ENCODE measurements around the gene PRKCI.

Gene PRKCI

GRCh38 chr3:170221924-170222646 is at the start of gene PRKCI:
TSS of gene PRKCI (plus strand) at chr3:170222424. CDS start at chr3:170222670, 246 bp downstream.
- peaks cover 3% of the 10 kb centered on the region for H3K79me2 ChIP-seq
- H3K36me3 ChIP-seq (ENCODE audit: control insufficient read depth, insufficient read depth, low read length): no peaks in the 10 kb centered on the region
- H2AFZ ChIP-seq: peak within 1 kb of the TSS; percentile 87
- TF ChIP-seq CTCF (IDR thresholded peaks at IDR 0.05): no peak
- peak within 1 kb of the TSS; percentile 80 for H3K4me2 ChIP-seq (ENCODE audit: low read length)
- peak within 1 kb of the TSS; percentile 95 for H3K27ac ChIP-seq
- no peaks in the 10 kb centered on the region for H3K27me3 ChIP-seq (ENCODE audit: control insufficient read depth, insufficient read depth, low read length)
- H3K9ac ChIP-seq: peak within 1 kb of the TSS; percentile 94
- peaks cover 3% of the 10 kb centered on the region for H3K4me1 ChIP-seq
- peak within 1 kb of the TSS; percentile 85 for H3K4me3 ChIP-seq (ENCODE audit: low read depth, low read length)
- no peaks in the 10 kb centered on the region for H3K9me3 ChIP-seq (ENCODE audit: control insufficient read depth, low read length)

- H3K9ac ChIP-seq: no peak overlapping the region
These were observed 43.6 kb upstream of the PRKCI start for GRCh38 chr3:170178651-170179050.

GRCh38 chr3:170179432-170179831 is 42.8 kb upstream of the PRKCI start:
- peak overlapping the region; percentile 99 for H3K4me3 ChIP-seq (ENCODE audit: low read depth, low read length)
- no peaks in the 10 kb centered on the region for H3K9me3 ChIP-seq (ENCODE audit: control insufficient read depth, low read length)
- H3K4me2 ChIP-seq (ENCODE audit: low read length): peak overlapping the region; percentile 57
- H3K27ac ChIP-seq: no peak overlapping the region
- no peak overlapping the region for H2AFZ ChIP-seq
- H3K9ac ChIP-seq: no peak overlapping the region
- no peaks in the 10 kb centered on the region for H3K36me3 ChIP-seq (ENCODE audit: control insufficient read depth, insufficient read depth, low read length)
- H3K79me2 ChIP-seq: peaks cover 52% of the 10 kb centered on the region
- H3K27me3 ChIP-seq (ENCODE audit: control insufficient read depth, insufficient read depth, low read length): no peaks in the 10 kb centered on the region
- TF ChIP-seq CTCF (IDR thresholded peaks at IDR 0.05): no peak
- no peaks in the 10 kb centered on the region for H3K4me1 ChIP-seq

More at GRCh38 chr3:170178651-170179050, 43.6 kb upstream of the PRKCI start:
- H3K36me3 ChIP-seq (ENCODE audit: control insufficient read depth, insufficient read depth, low read length): no peaks in the 10 kb centered on the region
- peak overlapping the region; percentile 6 for H3K4me2 ChIP-seq (ENCODE audit: low read length)
- H3K27me3 ChIP-seq (ENCODE audit: control insufficient read depth, insufficient read depth, low read length): no peaks in the 10 kb centered on the region
- H3K4me3 ChIP-seq (ENCODE audit: low read depth, low read length): no peak overlapping the region
- H3K9me3 ChIP-seq (ENCODE audit: control insufficient read depth, low read length): no peaks in the 10 kb centered on the region
- TF ChIP-seq CTCF (IDR thresholded peaks at IDR 0.05): no peak
- H3K27ac ChIP-seq: no peak overlapping the region
- no peak overlapping the region for H2AFZ ChIP-seq
- H3K79me2 ChIP-seq: peaks cover 53% of the 10 kb centered on the region
- no peaks in the 10 kb centered on the region for H3K4me1 ChIP-seq

GRCh38 chr3:170180079-170180907 is 41.9 kb upstream of the PRKCI start:
- Histone ChIP-seq H3K27ac (peak overlapping the region; percentile 96), H3K79me2 (peaks cover 48% of the 10 kb centered on the region), H3K4me3 (ENCODE audit: low read depth, low read length) (peak overlapping the region; percentile 99), H3K9ac (peak overlapping the region; percentile 94), H2AFZ (peak overlapping the region; percentile 94), H3K4me2 (ENCODE audit: low read length) (peak overlapping the region; percentile 92), H3K9me3 (ENCODE audit: control insufficient read depth, low read length) (no peaks in the 10 kb centered on the region), H3K36me3 (ENCODE audit: control insufficient read depth, insufficient read depth, low read length) (no peaks in the 10 kb centered on the region), H3K4me1 (no peaks in the 10 kb centered on the region), H3K27me3 (ENCODE audit: control insufficient read depth, insufficient read depth, low read length) (no peaks in the 10 kb centered on the region)
- no peak for TF ChIP-seq CTCF (IDR thresholded peaks at IDR 0.05)
